GM12878 (cell line): ENCODE results near the gene NCL. TPM values are rescaled to one million over a fixed set of nuclear protein-coding genes. Genes with fewer than 3 reads are reported as not detected.

ENCODE experiments used
- BMI1 ChIP-seq: fragments of 450-650 bp; IDR thresholded peaks from 2 replicates; pipeline ENCODE4 v1.6.1; 2016; ENCODE audit warnings: mild to moderate bottlenecking, moderate library complexity, borderline replicate concordance
- EZH2 ChIP-seq: IDR thresholded peaks from 2 replicates; pipeline ENCODE4 v1.6.1; 2012; ENCODE audit warnings: low read depth, mild to moderate bottlenecking, control low read depth, inconsistent platforms, low read length, borderline replicate concordance; ENCODE audit not compliant: control insufficient read depth
- IRF4 ChIP-seq: IDR thresholded peaks from 2 replicates; pipeline ENCODE4 v1.6.1; 2011; ENCODE audit warnings: low read depth, low read length
- JUND ChIP-seq: IDR thresholded peaks from 2 replicates; pipeline ENCODE4 v1.6.1; 2012; ENCODE audit warnings: low read depth, mild to moderate bottlenecking, low read length, improper control_type of control experiment, moderate library complexity
- NFIC ChIP-seq: IDR thresholded peaks from 2 replicates; pipeline ENCODE4 v1.6.1; 2012; ENCODE audit warnings: low read depth, mild to moderate bottlenecking, inconsistent platforms, low read length, moderate library complexity
- PAX5 ChIP-seq: IDR thresholded peaks from 2 replicates; pipeline ENCODE4 v1.6.1; 2011; ENCODE audit warnings: low read depth, low read length, borderline replicate concordance
- RB1 ChIP-seq: fragments of 450-650 bp; formaldehyde crosslinking; IDR thresholded peaks from 2 replicates; pipeline ENCODE4 v1.6.1; 2017; ENCODE audit warnings: mild to moderate bottlenecking, borderline replicate concordance
- SREBF1 ChIP-seq: IDR thresholded peaks from 2 replicates; pipeline ENCODE4 v1.6.1; 2012; ENCODE audit warnings: mild to moderate bottlenecking, low read length
- STAT3 ChIP-seq: IDR thresholded peaks from 2 replicates; pipeline ENCODE4 v1.6.1; 2011; ENCODE audit warnings: low read depth, low read length, improper control_type of control experiment
- WRNIP1 ChIP-seq: IDR thresholded peaks from 2 replicates; pipeline ENCODE4 v1.6.1; 2011; ENCODE audit warnings: low read depth, low read length, improper control_type of control experiment, borderline replicate concordance
- polyA plus RNA-seq, 11 experiments: library from polyadenylated mRNA; depleted of rRNA in 4 of 11; unstranded in 6 of 11; stranded (reverse) in 5 of 11; fragments of >200 nt; fragmentation: Nextera tagmentation in 4 of 11; fragmentation: Illumina TruSeq in 1 of 11; extraction: Ambion mirVana in 4 of 11; extraction: Trizol in 1 of 11; gene quantifications; 1 replicate in 1 of 11; 2 replicates in 10 of 11; pipeline versions ENCODE4 v1.2.1 to v1.2.3, GENCODE V29; 2011 to 2016; ENCODE audit warnings: inconsistent platforms in 2 of 11, missing spikeins in 2 of 11, low read depth in 1 of 11
- total RNA-seq, 4 experiments: library from RNA; depleted of rRNA in 3 of 4; stranded (reverse); fragments of >200 nt in 3 of 4; fragmentation: Illumina TruSeq in 1 of 4; extraction: Trizol in 1 of 4; gene quantifications; 2 replicates each; pipeline versions ENCODE4 v1.2.1 to v1.2.3, GENCODE V29; 2013 to 2021
- TF ChIP-seq, protein P1 (sequence below): IDR thresholded peaks from 2 replicates; pipeline ENCODE4 v1.6.1; 2012; ENCODE audit warnings: improper control_type of control experiment, low read depth, low read length; ENCODE audit not compliant: insufficient replicate concordance

NCL gene
- total and polyA plus RNA-seq, 10 of the 15 experiments (the other 5 are each of a cell fraction or from before 2014, with no cell fraction given): 123 to 1,207 (median 529) TPM

DNA sequence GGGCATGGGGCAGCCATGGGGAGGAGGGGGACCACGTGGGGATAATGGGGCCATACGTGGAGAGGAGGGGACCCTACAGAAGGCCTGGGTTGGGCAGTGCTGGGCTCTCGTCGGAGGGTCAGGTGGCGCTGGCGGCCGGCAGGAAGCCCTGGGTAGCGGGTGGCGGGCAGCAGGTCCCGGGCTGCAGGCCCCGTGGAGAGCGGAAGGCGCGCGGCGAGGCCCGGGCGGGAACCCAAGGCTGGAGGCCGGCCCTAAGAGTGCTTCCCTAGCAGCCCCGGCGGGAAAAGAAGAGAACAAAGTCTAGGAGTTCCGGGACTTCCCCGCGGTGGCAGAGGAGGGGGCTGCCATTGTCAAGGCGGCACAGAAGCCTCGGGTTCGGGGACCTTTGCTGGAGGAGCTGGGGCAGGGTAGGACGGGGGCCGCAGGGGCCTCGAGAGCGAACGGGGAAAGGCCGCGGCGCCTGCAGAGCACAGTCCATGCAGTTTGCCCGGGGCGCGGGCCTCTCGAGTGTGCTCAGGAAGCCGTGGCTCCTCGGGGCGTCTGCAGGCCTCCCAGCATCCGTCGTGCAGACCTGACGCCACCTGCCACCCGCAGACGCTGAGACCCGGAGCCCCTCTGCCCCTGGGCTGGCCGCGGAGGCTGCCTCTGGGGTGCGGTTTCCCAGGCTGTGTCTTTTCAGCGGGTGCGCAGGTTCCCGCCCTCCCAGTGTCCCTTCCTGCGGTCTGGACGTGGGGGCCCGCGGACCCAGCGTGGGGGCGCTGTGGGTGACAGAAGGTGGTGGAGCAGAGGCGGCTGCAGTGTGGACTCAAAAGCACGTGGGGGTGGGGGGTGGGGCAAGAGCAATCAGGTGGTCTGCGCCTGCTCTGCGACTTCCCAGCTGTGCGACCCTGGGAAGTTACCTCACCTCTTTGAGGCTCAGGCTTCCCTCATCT, 19.4 kb upstream of the NCL start (continued):
- TF ChIP-seq, protein P1, sequence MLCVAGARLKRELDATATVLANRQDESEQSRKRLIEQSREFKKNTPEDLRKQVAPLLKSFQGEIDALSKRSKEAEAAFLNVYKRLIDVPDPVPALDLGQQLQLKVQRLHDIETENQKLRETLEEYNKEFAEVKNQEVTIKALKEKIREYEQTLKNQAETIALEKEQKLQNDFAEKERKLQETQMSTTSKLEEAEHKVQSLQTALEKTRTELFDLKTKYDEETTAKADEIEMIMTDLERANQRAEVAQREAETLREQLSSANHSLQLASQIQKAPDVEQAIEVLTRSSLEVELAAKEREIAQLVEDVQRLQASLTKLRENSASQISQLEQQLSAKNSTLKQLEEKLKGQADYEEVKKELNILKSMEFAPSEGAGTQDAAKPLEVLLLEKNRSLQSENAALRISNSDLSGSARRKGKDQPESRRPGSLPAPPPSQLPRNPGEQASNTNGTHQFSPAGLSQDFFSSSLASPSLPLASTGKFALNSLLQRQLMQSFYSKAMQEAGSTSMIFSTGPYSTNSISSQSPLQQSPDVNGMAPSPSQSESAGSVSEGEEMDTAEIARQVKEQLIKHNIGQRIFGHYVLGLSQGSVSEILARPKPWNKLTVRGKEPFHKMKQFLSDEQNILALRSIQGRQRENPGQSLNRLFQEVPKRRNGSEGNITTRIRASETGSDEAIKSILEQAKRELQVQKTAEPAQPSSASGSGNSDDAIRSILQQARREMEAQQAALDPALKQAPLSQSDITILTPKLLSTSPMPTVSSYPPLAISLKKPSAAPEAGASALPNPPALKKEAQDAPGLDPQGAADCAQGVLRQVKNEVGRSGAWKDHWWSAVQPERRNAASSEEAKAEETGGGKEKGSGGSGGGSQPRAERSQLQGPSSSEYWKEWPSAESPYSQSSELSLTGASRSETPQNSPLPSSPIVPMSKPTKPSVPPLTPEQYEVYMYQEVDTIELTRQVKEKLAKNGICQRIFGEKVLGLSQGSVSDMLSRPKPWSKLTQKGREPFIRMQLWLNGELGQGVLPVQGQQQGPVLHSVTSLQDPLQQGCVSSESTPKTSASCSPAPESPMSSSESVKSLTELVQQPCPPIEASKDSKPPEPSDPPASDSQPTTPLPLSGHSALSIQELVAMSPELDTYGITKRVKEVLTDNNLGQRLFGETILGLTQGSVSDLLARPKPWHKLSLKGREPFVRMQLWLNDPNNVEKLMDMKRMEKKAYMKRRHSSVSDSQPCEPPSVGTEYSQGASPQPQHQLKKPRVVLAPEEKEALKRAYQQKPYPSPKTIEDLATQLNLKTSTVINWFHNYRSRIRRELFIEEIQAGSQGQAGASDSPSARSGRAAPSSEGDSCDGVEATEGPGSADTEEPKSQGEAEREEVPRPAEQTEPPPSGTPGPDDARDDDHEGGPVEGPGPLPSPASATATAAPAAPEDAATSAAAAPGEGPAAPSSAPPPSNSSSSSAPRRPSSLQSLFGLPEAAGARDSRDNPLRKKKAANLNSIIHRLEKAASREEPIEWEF: no peak
- TF ChIP-seq JUND: no peak
- TF ChIP-seq IRF4: no peak
- TF ChIP-seq EZH2: no peak
- TF ChIP-seq SREBF1: no peak
- TF ChIP-seq BMI1: no peak
- TF ChIP-seq STAT3: no peak
- TF ChIP-seq RB1: peak; percentile 14; the same call in 1 of the 2 replicates
- peak; percentile 3; the same call in 1 of the 2 replicates for TF ChIP-seq PAX5
- no peak for TF ChIP-seq NFIC
- no peak for TF ChIP-seq WRNIP1
- TF ChIP-seq, all 136 proteins: peak for 26
